ENCODE results near the gene LGR5.

Gene LGR5

GRCh38 chr12:71432936-71433335 is 6.7 kb upstream of the LGR5 start:
- H3K27ac ChIP-seq, result no peak overlapping the region
- ChIA-PET CTCF (interaction anchor here (0.6 kb wide), 1 partner anchor 576 kb away, joined by 4 read pairs; no protein-coding TSS in a partner anchor), POLR2A (ENCODE audit: low non-redundant PET) (no interaction called here)
- DNase-seq (ENCODE audit: low spot score), result no peak
- no peak for TF ChIP-seq CTCF (conservative IDR thresholded peaks at IDR 0.05; ENCODE audit: low read depth)

- ChIA-PET CTCF (no interaction called here), POLR2A (ENCODE audit: low non-redundant PET) (no interaction called here)
- no peak for TF ChIP-seq CTCF (conservative IDR thresholded peaks at IDR 0.05; ENCODE audit: low read depth)
- DNase-seq (ENCODE audit: low spot score), result no peak
- no peak overlapping the region for H3K27ac ChIP-seq
Observed at GRCh38 chr12:71436696-71437095, 2.9 kb upstream of the LGR5 start.

- H3K27ac ChIP-seq, result no peak overlapping the region
- no peak for DNase-seq (ENCODE audit: low spot score)
- ChIA-PET POLR2A (ENCODE audit: low non-redundant PET) (interaction anchor here (0.5 kb wide), 1 partner anchor 51 kb away, joined by 3 read pairs; no protein-coding TSS in a partner anchor), CTCF (interaction anchor here (0.6 kb wide), 1 partner anchor 23 kb away, joined by 3 read pairs; no protein-coding TSS in a partner anchor)
- TF ChIP-seq CTCF (conservative IDR thresholded peaks at IDR 0.05; ENCODE audit: low read depth), result no peak
Observed at GRCh38 chr12:71438670-71439361, 782 bp upstream of the LGR5 start.

- POLR2A ChIA-PET (ENCODE audit: low non-redundant PET), result interaction anchor here (0.5 kb wide), 1 partner anchor 50 kb away, joined by 3 read pairs; no protein-coding TSS in a partner anchor
- DNase-seq (ENCODE audit: low spot score), result no peak
- no peak overlapping the region for H3K27ac ChIP-seq
- TF ChIP-seq CTCF (conservative IDR thresholded peaks at IDR 0.05; ENCODE audit: low read depth), result no peak
- CTCF ChIA-PET, result interaction anchor here (0.6 kb wide), 1 partner anchor 23 kb away, joined by 3 read pairs; no protein-coding TSS in a partner anchor
Observed at GRCh38 chr12:71439362-71439612, 311 bp upstream of the LGR5 start.

- CTCF ChIA-PET, result no interaction called here
- no peak for TF ChIP-seq CTCF (conservative IDR thresholded peaks at IDR 0.05; ENCODE audit: low read depth)
Observed at GRCh38 chr12:71440345-71440762, 756 bp downstream of the LGR5 start.

GRCh38 chr12:71440763-71441748 is 1.5 kb downstream of the LGR5 start:
- POLR2A ChIA-PET (ENCODE audit: low non-redundant PET), result no interaction called here
- H3K27ac ChIP-seq, result no peak overlapping the region
- DNase-seq (ENCODE audit: low spot score), result no peak
- CTCF ChIA-PET, result interaction anchor here (0.6 to 0.7 kb wide), 2 partner anchors 282 to 283 kb away, joined by 3 to 5 read pairs; no protein-coding TSS in a partner anchor
- TF ChIP-seq CTCF (conservative IDR thresholded peaks at IDR 0.05; ENCODE audit: low read depth), result no peak

More at GRCh38 chr12:71440345-71440762, 756 bp downstream of the LGR5 start:
- POLR2A ChIA-PET (ENCODE audit: low non-redundant PET), result no interaction called here
- no peak for DNase-seq (ENCODE audit: low spot score)
- H3K27ac ChIP-seq, result no peak overlapping the region
